Upper lobe of right lung (tissue), 1 donor: ENCODE measurements around the gene CAPN7. TPM values are rescaled to one million over a fixed set of nuclear protein-coding genes. Genes with fewer than 3 reads are reported as not detected.

Experiments used
- ATAC-seq: fragments of 200-7000 bp; cut with Tn5 transposase; one replicate; pipeline ENCODE4 v1.9.1; 2020; ENCODE audit warnings: mild to moderate bottlenecking, moderate library complexity
- DNase-seq: peaks from one replicate; pipeline ENCODE4 v3.0.0-alpha.2; 2020
- H3K27ac ChIP-seq: fragments of 200-600 bp; one replicate; pipeline ENCODE4 v1.8.0; 2022
- H3K27me3 ChIP-seq: fragments of 200-600 bp; one replicate; pipeline ENCODE4 v1.8.0; 2022; ENCODE audit warnings: mild to moderate bottlenecking
- H3K36me3 ChIP-seq: fragments of 200-600 bp; one replicate; pipeline ENCODE4 v1.8.0; 2022
- H3K4me1 ChIP-seq: fragments of 200-600 bp; one replicate; pipeline ENCODE4 v1.8.0; 2022
- H3K4me3 ChIP-seq: fragments of 200-600 bp; one replicate; pipeline ENCODE4 v1.8.0; 2022; ENCODE audit warnings: mild to moderate bottlenecking
- H3K9me3 ChIP-seq: fragments of 200-600 bp; one replicate; pipeline ENCODE4 v1.8.0; 2022
- CTCF ChIP-seq: fragments of 200-600 bp; IDR thresholded peaks from one replicate; pipeline ENCODE4 v1.8.0; 2022; ENCODE audit warnings: antibody characterized with exemption
- intact Hi-C: fragments of 100-400 bp; cut with DNase I; formaldehyde crosslinking; loops from one replicate; pipeline ENCODE4 v1.11.0; 2022
- total RNA-seq: library from RNA; stranded (reverse); fragmentation: NEBNext Ultra II Directional; extraction: Animal tissue kit (Norgen Biotek cat#: 25700); gene quantifications from one replicate; pipeline ENCODE4 v1.2.1, GENCODE V29; 2021
- donor health status: DM: no; HTN: yes; CAD: no; lungs with severe emphysema.

Gene CAPN7
- total RNA-seq, 1 donor from 2014 or later = 45.1 TPM

DNA sequence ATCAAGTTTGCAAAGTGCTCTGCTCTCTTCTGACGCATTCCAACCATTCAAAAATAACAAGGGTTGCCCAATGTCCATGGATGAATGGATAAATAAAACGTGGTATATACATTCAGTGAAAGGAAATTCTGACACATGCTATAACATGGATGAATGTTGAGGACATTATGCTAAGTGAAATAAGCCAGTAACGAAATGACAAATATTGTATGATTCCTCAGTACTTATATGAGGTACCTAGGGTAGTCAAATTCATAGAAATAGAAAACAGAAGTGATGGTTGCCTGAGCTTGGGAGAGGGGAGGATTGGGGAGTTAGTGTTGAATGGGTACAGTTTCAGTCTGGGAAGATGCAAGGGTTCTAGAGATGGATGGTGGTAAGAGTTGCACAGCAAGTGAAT, 92.5 kb downstream of the CAPN7 start:
- no peak for ATAC-seq
- H3K27me3 ChIP-seq = no peaks in the 10 kb centered on the region
- no peak for DNase-seq
- H3K36me3 ChIP-seq = peaks cover 8% of the 10 kb centered on the region
- H3K9me3 ChIP-seq = no peaks in the 10 kb centered on the region
- TF ChIP-seq CTCF = no peak
- intact Hi-C loops = no loop called here
- peaks cover 44% of the 10 kb centered on the region for H3K4me1 ChIP-seq
- no peak overlapping the region for H3K27ac ChIP-seq
- H3K4me3 ChIP-seq = no peak overlapping the region

- Histone ChIP-seq H3K4me3 (no peak overlapping the region), H3K27ac (no peak overlapping the region), H3K4me1 (peaks cover 38% of the 10 kb centered on the region), H3K36me3 (peaks cover 13% of the 10 kb centered on the region), H3K9me3 (no peaks in the 10 kb centered on the region), H3K27me3 (no peaks in the 10 kb centered on the region)
- no peak for DNase-seq
- intact Hi-C loops = no loop called here
- no peak for TF ChIP-seq CTCF
- ATAC-seq = no peak
Measured at GRCh38 chr3:15299036-15299435, 93.0 kb downstream of the CAPN7 start.

DNA sequence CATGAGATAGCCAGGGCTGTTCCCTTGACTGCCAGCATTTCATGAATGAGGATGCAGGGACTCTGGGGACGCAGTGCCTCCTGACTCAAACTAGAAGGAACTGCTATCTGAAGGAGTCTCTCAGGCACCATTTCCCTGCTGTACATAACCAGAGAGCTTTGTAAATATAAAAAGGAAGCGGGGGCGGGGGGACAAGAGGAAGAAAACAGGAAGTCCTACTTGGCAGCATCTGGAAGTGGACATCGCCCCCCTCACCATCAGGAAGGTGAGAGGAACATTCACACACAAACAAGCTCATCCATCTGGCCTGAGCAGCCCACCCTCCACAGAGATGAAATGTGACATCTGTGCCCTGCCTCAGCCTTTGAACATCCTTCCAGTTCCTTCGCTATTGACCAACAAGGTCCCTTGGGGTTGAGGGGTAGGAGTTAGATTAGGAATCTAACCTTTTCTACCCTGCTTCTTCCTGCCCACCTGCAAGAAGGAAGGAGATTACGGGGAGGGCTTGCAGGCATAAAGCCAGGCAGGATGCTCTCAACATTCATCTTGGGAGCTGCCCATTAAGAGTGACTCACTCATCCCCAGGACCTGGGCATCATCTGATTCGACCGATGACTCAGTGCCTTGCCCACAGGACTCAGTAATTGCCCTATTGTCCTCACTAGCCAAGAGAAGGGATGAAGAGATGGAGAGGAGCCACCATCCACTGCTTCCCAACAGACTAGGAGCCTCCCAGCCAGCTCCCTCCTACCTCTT, 94.5 kb downstream of the CAPN7 start:
- H3K36me3 ChIP-seq = peaks cover 15% of the 10 kb centered on the region
- peak; percentile 17 for TF ChIP-seq CTCF
- no peaks in the 10 kb centered on the region for H3K9me3 ChIP-seq
- ATAC-seq (peak; percentile 74), DNase-seq (no peak)
- no peaks in the 10 kb centered on the region for H3K27me3 ChIP-seq
- H3K27ac ChIP-seq = peak overlapping the region; percentile 47
- no peak overlapping the region for H3K4me3 ChIP-seq
- H3K4me1 ChIP-seq = peaks cover 43% of the 10 kb centered on the region
- intact Hi-C loops = no loop called here

DNA sequence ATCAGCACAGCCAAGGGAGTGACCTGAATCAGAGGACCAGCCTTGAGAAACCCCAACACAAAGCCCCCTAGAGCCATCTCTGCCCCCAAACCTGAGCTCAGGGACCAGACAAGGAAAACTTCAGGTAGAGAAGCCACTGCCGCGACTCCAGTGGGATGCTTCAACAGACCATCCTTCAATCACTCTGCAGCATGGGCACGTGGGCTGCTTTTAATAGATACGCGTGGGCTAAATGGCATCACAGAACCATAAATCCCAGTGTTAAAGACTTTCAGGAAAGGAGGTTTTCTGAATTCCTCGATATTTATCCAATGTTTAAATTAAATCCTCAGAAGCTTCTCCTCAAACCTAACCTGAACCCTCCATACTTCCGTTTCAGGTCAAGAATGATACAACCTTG, 95.7 kb downstream of the CAPN7 start:
- Histone ChIP-seq H3K9me3 (no peaks in the 10 kb centered on the region), H3K27me3 (no peaks in the 10 kb centered on the region), H3K4me1 (peaks cover 40% of the 10 kb centered on the region), H3K4me3 (no peak overlapping the region), H3K27ac (no peak overlapping the region), H3K36me3 (peaks cover 15% of the 10 kb centered on the region)
- ATAC-seq (no peak), DNase-seq (no peak)
- intact Hi-C loops = no loop called here
- no peak for TF ChIP-seq CTCF

Other genes with a start within 250 kb of the CAPN7 start
- gene MRPS25, start 140.9 kb upstream of the CAPN7 start, total RNA-seq = 60.2 TPM
- 27.6 TPM for gene RBSN, start 107.1 kb upstream of the CAPN7 start, total RNA-seq
- gene SH3BP5, start 126.3 kb downstream of the CAPN7 start, total RNA-seq = 110 TPM
- gene METTL6, start 221.3 kb downstream of the CAPN7 start, total RNA-seq = 14.4 TPM
- gene EAF1, start 221.4 kb downstream of the CAPN7 start, total RNA-seq = 24.6 TPM